H1 (cell line): ENCODE measurements around the gene TRAPPC11. TPM values are rescaled to one million over a fixed set of nuclear protein-coding genes. Genes with fewer than 3 reads are reported as not detected.

Source experiments
- CBX5 ChIP-seq: fragments of 300-800, 300-1000 bp; sonication (generic); IDR thresholded peaks from 2 replicates; pipeline ENCODE4 v1.7.1; 2016; ENCODE audit warnings: antibody characterized with exemption, low read length, low read depth
- SRF ChIP-seq: IDR thresholded peaks from 2 replicates; pipeline ENCODE4 v1.6.1; 2011; ENCODE audit warnings: mild to moderate bottlenecking, low read depth, low read length, moderate library complexity
- polyA plus RNA-seq, 7 experiments: library from polyadenylated mRNA; depleted of rRNA in 3 of 7; stranded (reverse) in 5 of 7; unstranded in 2 of 7; fragments of >200 nt in 5 of 7; fragments of 200-250 nt in 2 of 7; gene quantifications; 1 replicate in 5 of 7; 2 replicates in 1 of 7; 4 replicates in 1 of 7; pipeline versions ENCODE4 v1.2.1 to v1.2.3, GENCODE V29; 2011 to 2013; ENCODE audit warnings: missing spikeins in 2 of 7, mixed read lengths in 2 of 7
- total RNA-seq: library from RNA; stranded (reverse); fragmentation: NEBNext Ultra II Directional; extraction: Animal tissue kit (Norgen Biotek cat#: 25700); gene quantifications from 2 replicates; pipeline ENCODE4 v1.2.1, GENCODE V29; 2021

Gene TRAPPC11
- total and polyA plus RNA-seq, 2 of the 8 experiments (the other 6 are each of a cell fraction or from before 2014, with no cell fraction given): 19.2 to 25.9 TPM

DNA sequence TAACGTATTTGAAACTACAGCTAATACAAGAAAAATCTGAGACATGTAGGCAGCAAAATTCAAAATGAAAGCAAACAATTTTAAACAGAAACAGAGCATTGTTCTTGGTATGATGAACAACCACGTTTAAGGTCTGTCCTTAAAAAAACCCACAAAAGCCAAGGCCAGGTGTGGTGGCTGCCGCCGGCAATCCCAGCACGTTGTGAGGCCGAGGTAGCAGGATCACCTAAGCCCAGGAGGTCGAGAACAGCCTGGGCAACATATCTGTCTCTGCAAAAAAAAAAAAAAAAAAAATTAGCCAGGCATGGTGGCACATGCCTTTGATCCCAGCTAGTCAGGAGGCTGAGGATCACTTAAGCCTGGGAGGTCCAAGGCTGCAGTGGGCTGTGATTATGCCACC lies 13.8 kb upstream of the TRAPPC11 start (continued):
- TF ChIP-seq SRF (no peak), CBX5 (no peak)
